ENCODE measurements around the gene ZP4. TPM values are rescaled to one million over a fixed set of nuclear protein-coding genes. Genes with fewer than 3 reads are reported as not detected.
A peak's percentile ranks its signal among the peaks of the same experiment; 100 is the strongest.

ZP4 gene
- total and polyA plus RNA-seq, 2 of the 13 experiments (the other 11 are each of a cell fraction or from before 2014, with no cell fraction given) = not detected

- TF ChIP-seq ARID5B (CRISPR knock-in tag; IDR thresholded peaks at IDR 0.05) (peak; percentile 89), ONECUT2 (CRISPR knock-in tag; IDR thresholded peaks at IDR 0.05) (no peak), NBN (conservative IDR thresholded peaks at IDR 0.05) (no peak), U2AF2 (IDR thresholded peaks at IDR 0.05; ENCODE audit: low read depth, low read length) (no peak), ZNF124 (CRISPR knock-in tag; IDR thresholded peaks at IDR 0.05) (no peak; the same call in 1 of the 2 replicates), TEAD3 (CRISPR knock-in tag; optimal IDR thresholded peaks at IDR 0.05; ENCODE audit: borderline replicate concordance) (peak; percentile 36), HNRNPK (IDR thresholded peaks at IDR 0.05; ENCODE audit: low read depth, low read length, poor library complexity, severe bottlenecking) (no peak), RBM39 (IDR thresholded peaks at IDR 0.05; ENCODE audit: low read depth, low read length, poor library complexity, severe bottlenecking) (no peak), ZFY (CRISPR knock-in tag; IDR thresholded peaks at IDR 0.05) (peak; percentile 58), ZBTB20 (CRISPR knock-in tag; IDR thresholded peaks at IDR 0.05; ENCODE audit: borderline replicate concordance, low read depth) (no peak), FUBP1 (CRISPR knock-in tag; IDR thresholded peaks at IDR 0.05; ENCODE audit: borderline replicate concordance) (no peak), TBX3 (IDR thresholded peaks at IDR 0.05; ENCODE audit: borderline replicate concordance) (no peak), ZNF562 (CRISPR knock-in tag; IDR thresholded peaks at IDR 0.05; ENCODE audit: borderline replicate concordance) (no peak), GATAD1 (CRISPR knock-in tag; IDR thresholded peaks at IDR 0.05) (0 out of 2 replicates have a peak, but pooled peaks have one; percentile 48), MNT (IDR thresholded peaks at IDR 0.05) (peak; percentile 87), REST (IDR thresholded peaks at IDR 0.05; ENCODE audit: borderline replicate concordance in 1 of 2, low read depth in 1 of 2, low read length in 2 of 2) (no peak), KLF13 (CRISPR knock-in tag; IDR thresholded peaks at IDR 0.05) (no peak)
Measured at GRCh38 chr1:237864338-237865244, 26.1 kb downstream of the ZP4 start (continued).

Measured in HepG2 (cell line).